GM19452 (cell line): Measurements from ENCODE around the gene IL17RB.

Experiments used
- ATAC-seq: cut with Tn5 transposase; IDR thresholded peaks from one replicate; pipeline ENCODE4 v1.9.1; 2021; ENCODE audit not compliant: unreplicated experiment

Gene IL17RB

GRCh38 chr3:53902067-53902466 lies 55.7 kb downstream of the IL17RB start:
- no peak for ATAC-seq

- no peak for ATAC-seq
Observed at GRCh38 chr3:53902711-53903110, 56.3 kb downstream of the IL17RB start.

- ATAC-seq = no peak
Observed at GRCh38 chr3:53913401-53913800, 67.0 kb downstream of the IL17RB start.
